Keratinocyte (primary cell): ENCODE data around the gene GTF2H4. TPM values are rescaled to one million over a fixed set of nuclear protein-coding genes. Genes with fewer than 3 reads are reported as not detected.

Experiments used
- DNase-seq: peaks from one replicate; pipeline ENCODE4 v3.0.0-alpha.2; 2011; ENCODE audit warnings: low read depth, missing footprints, low spot score
- FAIRE-seq: peaks from 2 replicates; lab custom pipeline; 2011; peaks lifted over from hg19 to GRCh38; lab: Jason Lieb, UNC
- H2AFZ ChIP-seq: 2 replicates; pipeline ENCODE4 v1.6.0; 2012; ENCODE audit warnings: low read length, control low read depth, inconsistent platforms; ENCODE audit not compliant: control insufficient read depth
- H3K27ac ChIP-seq: 2 replicates; pipeline ENCODE4 v1.5.1; 2011; ENCODE audit warnings: low read length; ENCODE audit not compliant: control insufficient read depth, insufficient read depth
- H3K27me3 ChIP-seq: 3 replicates; pipeline ENCODE4 v1.6.0; 2011; ENCODE audit warnings: low read length; ENCODE audit not compliant: control insufficient read depth, insufficient read depth; ENCODE audit errors: extremely low read depth
- H3K36me3 ChIP-seq, 2 experiments: 2 replicates in 1 of 2; 3 replicates in 1 of 2; pipeline ENCODE4 v1.5.1; 2011; ENCODE audit warnings: low read length in 2 of 2, mild to moderate bottlenecking in 1 of 2; ENCODE audit not compliant: control insufficient read depth in 2 of 2, insufficient read depth in 2 of 2; ENCODE audit errors: extremely low read depth in 1 of 2
- H3K4me1 ChIP-seq: 3 replicates; pipeline ENCODE4 v1.5.1; 2011; ENCODE audit warnings: low read length; ENCODE audit not compliant: control insufficient read depth, insufficient read depth; ENCODE audit errors: extremely low read depth
- H3K4me2 ChIP-seq: 3 replicates; pipeline ENCODE4 v1.6.0; 2011; ENCODE audit warnings: low read depth, low read length; ENCODE audit not compliant: control insufficient read depth, insufficient read depth; ENCODE audit errors: extremely low read depth
- H3K4me3 ChIP-seq, 3 experiments: fragments of 200-600 bp in 1 of 3; sonication (generic) in 1 of 3; 2 replicates in 2 of 3; 3 replicates in 1 of 3; pipeline ENCODE4 v1.5.1; 2011 to 2016; ENCODE audit warnings: low read length in 3 of 3, mild to moderate bottlenecking in 3 of 3, control low read depth in 2 of 3, inconsistent platforms in 1 of 3, low read depth in 1 of 3, mixed read lengths in 1 of 3, mixed run types in 1 of 3, moderate library complexity in 1 of 3; ENCODE audit not compliant: control insufficient read depth in 2 of 3, insufficient read depth in 2 of 3; ENCODE audit errors: extremely low read depth in 1 of 3
- H3K79me2 ChIP-seq: 2 replicates; pipeline ENCODE4 v1.6.0; 2012; ENCODE audit warnings: low read length; ENCODE audit not compliant: control insufficient read depth, insufficient read depth
- H3K9ac ChIP-seq: 3 replicates; pipeline ENCODE4 v1.6.0; 2011; ENCODE audit warnings: low read length; ENCODE audit not compliant: control insufficient read depth, insufficient read depth; ENCODE audit errors: extremely low read depth
- H3K9me1 ChIP-seq: 3 replicates; pipeline ENCODE4 v1.6.0; 2011; ENCODE audit warnings: low read length; ENCODE audit not compliant: control insufficient read depth, insufficient read depth; ENCODE audit errors: extremely low read depth
- H3K9me3 ChIP-seq: 2 replicates; pipeline ENCODE4 v1.5.1; 2012; ENCODE audit warnings: low read depth, low read length; ENCODE audit not compliant: control insufficient read depth
- H4K20me1 ChIP-seq: 3 replicates; pipeline ENCODE4 v1.6.0; 2011; ENCODE audit warnings: low read length; ENCODE audit not compliant: control insufficient read depth, insufficient read depth; ENCODE audit errors: extremely low read depth
- CTCF ChIP-seq, 3 experiments: IDR thresholded peaks in 1 of 3; conservative IDR thresholded peaks in 1 of 3; optimal IDR thresholded peaks in 1 of 3; 2 replicates in 2 of 3; 3 replicates in 1 of 3; pipeline versions ENCODE3 to v1.5.1; 2011; ENCODE audit warnings: low read length in 3 of 3, mild to moderate bottlenecking in 3 of 3, moderate library complexity in 2 of 3, control low read depth in 1 of 3, inconsistent platforms in 1 of 3; ENCODE audit not compliant: insufficient read depth in 2 of 3; ENCODE audit errors: extremely low read depth in 1 of 3
- EZH2 ChIP-seq: IDR thresholded peaks from one replicate; pipeline ENCODE4 v1.6.1; 2012; ENCODE audit warnings: inconsistent platforms, mild to moderate bottlenecking, low read length, moderate library complexity
- dilution Hi-C: fragments of 300-500 bp; cut with MboI; formaldehyde crosslinking; loops from one replicate; pipeline ENCODE4 v1.7.0; 2020; ENCODE audit warnings: low sequenced_read_pairs; ENCODE audit not compliant: extremely low pct_ligation_motif_present
- polyA plus RNA-seq, 5 experiments: library from polyadenylated mRNA; depleted of rRNA in 3 of 5; stranded (reverse) in 3 of 5; stranded (forward) in 1 of 5; unstranded in 1 of 5; fragments of >200 nt; gene quantifications; 1 replicate in 1 of 5; 2 replicates in 3 of 5; 3 replicates in 1 of 5; pipeline versions ENCODE4 v1.2.1 to v1.2.3, GENCODE V29; 2011 to 2012; ENCODE audit warnings: missing spikeins in 2 of 5, low read depth in 1 of 5, low replicate concordance in 1 of 5

Gene GTF2H4
- polyA plus RNA-seq, 1 donor (not counting 4 experiments of a cell fraction or from before 2014, with no cell fraction given): 38.7 TPM

- no peaks in the 10 kb centered on the region for H3K27me3 ChIP-seq
- no peak overlapping the region for H3K27ac ChIP-seq
- H3K9ac ChIP-seq: no peak overlapping the region
- H3K79me2 ChIP-seq: peaks cover 76% of the 10 kb centered on the region
- dilution Hi-C loops: no loop called here
- H3K4me1 ChIP-seq: peaks cover 41% of the 10 kb centered on the region
- no peaks in the 10 kb centered on the region for H3K9me3 ChIP-seq
- H3K4me3 ChIP-seq: no peak overlapping the region
- no peak overlapping the region for H3K4me2 ChIP-seq
- peaks cover 30% of the 10 kb centered on the region for H4K20me1 ChIP-seq
- no peak for DNase-seq
- no peak overlapping the region for H2AFZ ChIP-seq
- peaks cover 8% of the 10 kb centered on the region for H3K9me1 ChIP-seq
- no peak for FAIRE-seq
- peaks cover 62 to 67% of the 10 kb centered on the region in 2 experiments for H3K36me3 ChIP-seq
- TF ChIP-seq CTCF (optimal IDR thresholded peaks at IDR 0.05 in 1 of 3, IDR thresholded peaks at IDR 0.05 in 1 of 3, conservative IDR thresholded peaks at IDR 0.05 in 1 of 3; ENCODE audit: extremely low read depth in 1 of 3, insufficient read depth in 2 of 3, low read length in 3 of 3) (no peak), EZH2 (no peak)
Observed at GRCh38 chr6:30891450-30891723, 16.6 kb upstream of the GTF2H4 start.

- Histone ChIP-seq H4K20me1 (peaks cover 25% of the 10 kb centered on the region), H3K36me3 (peaks cover 65 to 67% of the 10 kb centered on the region in 2 experiments), H3K4me3 (no peak overlapping the region), H3K79me2 (peaks cover 70% of the 10 kb centered on the region), H2AFZ (no peak overlapping the region), H3K27me3 (no peaks in the 10 kb centered on the region), H3K4me2 (no peak overlapping the region), H3K27ac (no peak overlapping the region), H3K9me1 (peaks cover 6% of the 10 kb centered on the region), H3K9me3 (no peaks in the 10 kb centered on the region), H3K9ac (no peak overlapping the region), H3K4me1 (peaks cover 35% of the 10 kb centered on the region)
- DNase-seq: no peak
- no peak for TF ChIP-seq CTCF (optimal IDR thresholded peaks at IDR 0.05 in 1 of 3, IDR thresholded peaks at IDR 0.05 in 1 of 3, conservative IDR thresholded peaks at IDR 0.05 in 1 of 3; ENCODE audit: extremely low read depth in 1 of 3, insufficient read depth in 2 of 3, low read length in 3 of 3)
- no peak for TF ChIP-seq EZH2
- FAIRE-seq: no peak
- dilution Hi-C loops: no loop called here
Observed at GRCh38 chr6:30891816-30892538, 16.0 kb upstream of the GTF2H4 start.
